Spleen (tissue), 7 donors: ENCODE data around the gene PPIL1.

Experiments used
- POLR2A ChIP-seq, 3 donors: fragments of 450-650 bp; IDR thresholded peaks; one replicate each; pipeline ENCODE4 v1.5.1; 2017; ENCODE audit warnings: antibody characterized with exemption in 3 of 3, mild to moderate bottlenecking in 1 of 3
- POLR2AphosphoS5 ChIP-seq, 3 donors: sonication (generic); formaldehyde crosslinking; IDR thresholded peaks; one replicate each; pipeline ENCODE4 v1.5.1; 2017; ENCODE audit warnings: antibody characterized with exemption in 3 of 3
- TF ChIP-seq, protein P1 (sequence below), 11 experiments: fragments of 200-600 bp in 7 of 11; fragments of 450-650 bp in 4 of 11; sonication (generic) in 4 of 11; IDR thresholded peaks in 8 of 11; conservative IDR thresholded peaks in 3 of 11; 1 replicate in 7 of 11; 2 replicates in 4 of 11; pipeline versions ENCODE4 v1.4.0 to v1.8.0; 2016 to 2021; ENCODE audit warnings: antibody characterized with exemption in 11 of 11, inconsistent platforms in 4 of 11, mild to moderate bottlenecking in 1 of 11
- donor health status: DM: no; HTN: no; CAD: no; lungs with moderate emphysema.
- donor health status: DM: no; HTN: no; CAD: no.
- donor health status: DM: no; HTN: no; CAD: no.

DNA sequence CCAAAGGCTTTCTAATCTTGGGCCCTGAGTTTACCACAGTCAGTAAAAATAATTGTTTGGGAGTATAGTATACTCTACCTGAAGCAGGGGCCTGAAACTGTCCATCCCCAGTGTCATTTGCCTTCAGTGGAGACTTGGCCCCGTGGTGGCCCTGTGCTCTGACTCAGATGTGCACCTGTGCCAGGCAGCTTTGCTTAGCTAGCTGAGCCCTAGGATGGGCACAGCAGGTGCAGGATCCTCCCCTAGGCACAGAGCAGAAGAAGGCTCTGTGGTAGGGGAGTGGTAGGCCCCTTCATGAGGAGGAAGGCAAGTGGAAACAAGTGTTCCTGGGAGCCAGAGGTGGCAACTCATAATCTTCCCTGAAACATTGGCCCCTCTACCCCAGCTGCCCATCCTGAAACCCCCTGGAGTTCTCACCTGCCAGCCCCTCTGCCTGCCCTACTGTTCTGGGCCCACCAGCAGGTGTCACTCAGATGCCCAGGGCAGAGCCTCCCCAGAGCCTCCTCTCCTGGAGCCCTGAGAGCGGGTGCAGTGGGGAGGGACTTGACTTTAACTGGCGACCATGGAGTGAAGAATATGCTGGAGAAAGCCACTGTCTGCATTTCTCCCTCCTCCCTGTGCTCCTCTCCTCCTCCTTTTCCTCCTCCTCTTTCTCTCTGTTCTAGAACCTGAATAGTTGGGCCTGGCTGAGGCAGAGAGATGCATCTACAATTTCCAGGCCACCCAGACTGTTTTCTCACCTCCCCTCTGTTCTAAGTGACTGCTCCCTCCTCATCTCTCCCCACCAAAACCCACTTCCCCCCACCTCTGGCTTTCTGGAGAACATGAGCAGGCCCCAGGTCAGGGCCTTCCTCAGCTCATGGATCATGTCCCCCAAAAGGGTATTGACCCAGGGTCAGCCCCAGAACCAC, 38.2 kb downstream of the PPIL1 start:
- TF ChIP-seq, protein P1, sequence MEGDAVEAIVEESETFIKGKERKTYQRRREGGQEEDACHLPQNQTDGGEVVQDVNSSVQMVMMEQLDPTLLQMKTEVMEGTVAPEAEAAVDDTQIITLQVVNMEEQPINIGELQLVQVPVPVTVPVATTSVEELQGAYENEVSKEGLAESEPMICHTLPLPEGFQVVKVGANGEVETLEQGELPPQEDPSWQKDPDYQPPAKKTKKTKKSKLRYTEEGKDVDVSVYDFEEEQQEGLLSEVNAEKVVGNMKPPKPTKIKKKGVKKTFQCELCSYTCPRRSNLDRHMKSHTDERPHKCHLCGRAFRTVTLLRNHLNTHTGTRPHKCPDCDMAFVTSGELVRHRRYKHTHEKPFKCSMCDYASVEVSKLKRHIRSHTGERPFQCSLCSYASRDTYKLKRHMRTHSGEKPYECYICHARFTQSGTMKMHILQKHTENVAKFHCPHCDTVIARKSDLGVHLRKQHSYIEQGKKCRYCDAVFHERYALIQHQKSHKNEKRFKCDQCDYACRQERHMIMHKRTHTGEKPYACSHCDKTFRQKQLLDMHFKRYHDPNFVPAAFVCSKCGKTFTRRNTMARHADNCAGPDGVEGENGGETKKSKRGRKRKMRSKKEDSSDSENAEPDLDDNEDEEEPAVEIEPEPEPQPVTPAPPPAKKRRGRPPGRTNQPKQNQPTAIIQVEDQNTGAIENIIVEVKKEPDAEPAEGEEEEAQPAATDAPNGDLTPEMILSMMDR (IDR thresholded peaks at IDR 0.05 in 8 of 11, conservative IDR thresholded peaks at IDR 0.05 in 3 of 11): no peak
- TF ChIP-seq POLR2AphosphoS5 (IDR thresholded peaks at IDR 0.05) (no peak), POLR2A (IDR thresholded peaks at IDR 0.05) (no peak)
